Activated T-helper 1 cell treated with anti-CD3 and anti-CD28 coated beads, Interleukin-12 subunit alpha, Interleukin-12 subunit beta, Interleukin-2, Interleukin-4 antibody, amounts not matched to agents 30 ng/mL and 10 ng/mL and 1 ng/mL, durations not matched to agents 14 hours and 24 hours and 36 hours (primary cell): Measurements from ENCODE around the gene SPACA4. TPM values are rescaled to one million over a fixed set of nuclear protein-coding genes. Genes with fewer than 3 reads are reported as not detected.
A peak's percentile ranks its signal among the peaks of the same experiment; 100 is the strongest.

Experiments
- DNase-seq: peaks from one replicate; pipeline ENCODE4 v3.0.0; 2021; ENCODE audit warnings: low spot score
- H3K27ac Mint-ChIP-seq: one replicate; pipeline ENCODE4 v1.8.0; 2021; ENCODE audit warnings: mild to moderate bottlenecking, mixed read lengths
- H3K27me3 Mint-ChIP-seq: one replicate; pipeline ENCODE4 v1.8.0; 2022; ENCODE audit warnings: mild to moderate bottlenecking, moderate library complexity, mixed read lengths; ENCODE audit not compliant: insufficient read depth
- H3K36me3 Mint-ChIP-seq: one replicate; pipeline ENCODE4 v1.8.0; 2021; ENCODE audit warnings: low read depth, mixed read lengths
- H3K4me1 Mint-ChIP-seq: one replicate; pipeline ENCODE4 v1.8.0; 2021; ENCODE audit warnings: low read depth, mixed read lengths
- H3K4me3 Mint-ChIP-seq: one replicate; pipeline ENCODE4 v1.8.0; 2021; ENCODE audit warnings: mild to moderate bottlenecking, moderate library complexity, mixed read lengths
- H3K9me3 Mint-ChIP-seq: one replicate; pipeline ENCODE4 v1.8.0; 2021; ENCODE audit warnings: mixed read lengths
- intact Hi-C: fragments of 100-400 bp; cut with micrococcal nuclease; formaldehyde crosslinking; loops from one replicate; pipeline ENCODE4 v1.15.1; 2024
- total RNA-seq: library from RNA; stranded (reverse); gene quantifications from 2 replicates; pipeline ENCODE4 v1.2.3, GENCODE V29; 2022

Gene SPACA4
- total RNA-seq, 1 donor from 2014 or later: not detected

DNA sequence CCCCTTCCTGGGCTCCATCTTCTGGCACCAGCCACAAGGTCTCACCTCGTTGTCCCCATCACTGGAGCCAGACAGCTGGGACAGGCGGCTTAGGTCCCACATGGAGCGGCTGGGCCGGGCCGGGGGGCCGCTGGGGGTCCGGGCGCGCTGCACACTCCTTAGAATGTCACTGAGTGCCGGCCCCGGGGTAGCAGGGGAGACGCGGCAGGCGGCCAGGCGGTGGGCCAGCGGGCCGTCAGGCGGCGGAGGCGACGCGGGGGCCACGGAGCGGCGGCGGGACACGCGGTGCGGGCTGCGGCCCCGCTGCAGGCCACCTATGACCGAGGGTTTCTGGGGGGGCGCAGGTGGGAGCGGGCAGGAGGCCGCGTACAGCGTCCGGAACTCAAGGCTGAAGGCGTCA, 3.1 kb upstream of the SPACA4 start:
- no peaks in the 10 kb centered on the region for H3K27me3 Mint-ChIP-seq
- H3K36me3 Mint-ChIP-seq: no peaks in the 10 kb centered on the region
- H3K27ac Mint-ChIP-seq: no peak overlapping the region
- H3K4me1 Mint-ChIP-seq: no peaks in the 10 kb centered on the region
- no peaks in the 10 kb centered on the region for H3K9me3 Mint-ChIP-seq
- DNase-seq: no peak
- H3K4me3 Mint-ChIP-seq: no peak overlapping the region
- intact Hi-C loops: no loop called here

- H3K27me3 Mint-ChIP-seq: no peaks in the 10 kb centered on the region
- H3K4me3 Mint-ChIP-seq: no peak overlapping the region
- intact Hi-C loops: no loop called here
- DNase-seq: no peak
- no peak overlapping the region for H3K27ac Mint-ChIP-seq
- H3K36me3 Mint-ChIP-seq: peaks cover under 1% of the 10 kb centered on the region
- no peaks in the 10 kb centered on the region for H3K9me3 Mint-ChIP-seq
- no peaks in the 10 kb centered on the region for H3K4me1 Mint-ChIP-seq
Observed at GRCh38 chr19:48603850-48604249, 2.7 kb upstream of the SPACA4 start.

GRCh38 chr19:48607359-48607755, 815 bp downstream of the SPACA4 start:
- no peaks in the 10 kb centered on the region for H3K27me3 Mint-ChIP-seq
- no peak for DNase-seq
- peaks cover 2% of the 10 kb centered on the region for H3K36me3 Mint-ChIP-seq
- H3K9me3 Mint-ChIP-seq: no peaks in the 10 kb centered on the region
- no peak overlapping the region for H3K27ac Mint-ChIP-seq
- intact Hi-C loops: no loop called here
- H3K4me3 Mint-ChIP-seq: no peak overlapping the region
- no peaks in the 10 kb centered on the region for H3K4me1 Mint-ChIP-seq

DNA sequence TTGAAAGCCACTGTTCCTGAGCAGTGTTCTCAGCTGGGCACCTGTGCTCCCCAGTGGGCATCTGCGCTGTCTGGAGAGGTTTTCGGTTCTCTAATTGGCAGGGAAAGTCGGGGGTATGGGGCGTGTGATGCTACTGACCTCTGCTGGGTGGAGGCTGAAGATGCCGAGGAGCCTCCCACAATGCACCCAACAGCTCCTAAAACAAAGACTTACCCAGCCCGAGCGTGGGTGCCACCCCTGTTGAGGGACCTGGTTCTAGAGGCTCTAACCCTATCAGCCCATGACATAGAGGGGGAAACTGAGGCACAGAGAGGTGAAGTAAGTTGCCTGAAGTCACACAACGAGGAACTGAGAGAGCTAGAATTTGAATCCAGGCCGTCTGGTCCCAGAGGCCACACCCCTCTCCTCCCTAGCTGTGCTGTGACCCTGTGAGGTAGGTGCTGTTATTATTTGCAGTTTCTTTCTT, 2.3 kb downstream of the SPACA4 start:
- Mint-ChIP-seq H3K27me3 (no peaks in the 10 kb centered on the region), H3K4me3 (no peak overlapping the region), H3K27ac (no peak overlapping the region)

GRCh38 chr19:48609571-48610108, 3.1 kb downstream of the SPACA4 start:
- intact Hi-C loops: no loop called here
- no peaks in the 10 kb centered on the region for H3K4me1 Mint-ChIP-seq

More for the DNA sequence above, 2.3 kb downstream of the SPACA4 start:
- intact Hi-C loops: loop anchor here (1.0 kb wide), 2 partner anchors 103 to 119 kb away; no protein-coding TSS in a partner anchor
- peak; percentile 40 for DNase-seq
- Mint-ChIP-seq H3K4me1 (no peaks in the 10 kb centered on the region), H3K36me3 (peaks cover 4% of the 10 kb centered on the region), H3K9me3 (no peaks in the 10 kb centered on the region)

GRCh38 chr19:48611872-48612271, 5.3 kb downstream of the SPACA4 start:
- Mint-ChIP-seq H3K4me3 (no peak overlapping the region), H3K36me3 (peaks cover 21% of the 10 kb centered on the region), H3K4me1 (peaks cover 8% of the 10 kb centered on the region), H3K27ac (no peak overlapping the region), H3K27me3 (no peaks in the 10 kb centered on the region), H3K9me3 (no peaks in the 10 kb centered on the region)
- DNase-seq: no peak
- intact Hi-C loops: no loop called here

More at GRCh38 chr19:48609571-48610108, 3.1 kb downstream of the SPACA4 start:
- Mint-ChIP-seq H3K27ac (no peak overlapping the region), H3K9me3 (no peaks in the 10 kb centered on the region), H3K27me3 (no peaks in the 10 kb centered on the region), H3K36me3 (peaks cover 4% of the 10 kb centered on the region), H3K4me3 (no peak overlapping the region)
- DNase-seq: no peak

GRCh38 chr19:48613024-48613851, 6.7 kb downstream of the SPACA4 start:
- intact Hi-C loops: no loop called here
- no peak overlapping the region for H3K27ac Mint-ChIP-seq
- DNase-seq: no peak
- peaks cover 18% of the 10 kb centered on the region for H3K4me1 Mint-ChIP-seq
- H3K9me3 Mint-ChIP-seq: no peaks in the 10 kb centered on the region
- no peak overlapping the region for H3K4me3 Mint-ChIP-seq
- peaks cover 35% of the 10 kb centered on the region for H3K36me3 Mint-ChIP-seq
- no peaks in the 10 kb centered on the region for H3K27me3 Mint-ChIP-seq

DNA sequence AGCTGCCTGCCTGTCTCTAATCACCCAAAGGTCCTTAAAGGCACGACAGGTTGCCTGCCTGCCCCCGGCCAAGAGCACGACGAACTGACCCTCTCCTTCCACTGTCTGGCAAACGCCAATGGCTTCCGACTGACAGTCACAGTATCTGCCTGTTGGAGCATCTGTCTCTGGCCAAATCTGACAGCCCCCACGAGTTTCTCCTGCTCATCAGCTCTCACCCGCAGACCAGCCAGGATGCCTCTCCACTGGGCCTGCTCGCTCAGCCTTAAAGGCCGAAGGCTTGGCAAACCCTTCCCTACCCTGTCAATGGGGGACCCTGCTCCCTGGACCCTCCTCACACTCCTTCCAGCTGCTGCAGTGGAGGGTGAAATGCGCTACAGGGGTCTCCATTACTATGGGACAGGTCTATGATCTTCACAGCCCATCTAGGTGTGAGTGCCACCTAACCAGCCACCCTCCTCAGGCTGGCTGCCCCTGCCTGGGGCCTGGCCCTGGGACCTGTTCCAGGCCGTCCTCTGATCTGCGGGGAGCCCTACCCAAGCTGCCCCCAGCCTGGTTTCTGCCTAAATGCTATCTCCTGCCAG, 7.4 kb downstream of the SPACA4 start:
- no peak for DNase-seq
- Mint-ChIP-seq H3K9me3 (no peaks in the 10 kb centered on the region), H3K4me1 (peaks cover 23% of the 10 kb centered on the region), H3K4me3 (no peak overlapping the region), H3K27ac (no peak overlapping the region), H3K27me3 (no peaks in the 10 kb centered on the region), H3K36me3 (peaks cover 40% of the 10 kb centered on the region)
- intact Hi-C loops: no loop called here

GRCh38 chr19:48614436-48615230, 8.1 kb downstream of the SPACA4 start, which contains the start of gene FAM83E:
TSS of gene FAM83E (minus strand) at chr19:48615076. CDS start at chr19:48613372, 1,704 bp downstream.
- no peak for DNase-seq
- intact Hi-C loops: no loop called here
- peak within 1 kb of the TSS; percentile 61 for H3K27ac Mint-ChIP-seq

GRCh38 chr19:48615231-48616040, 8.9 kb downstream of the SPACA4 start:
- H3K36me3 Mint-ChIP-seq: peaks cover 44% of the 10 kb centered on the region
- H3K4me1 Mint-ChIP-seq: peaks cover 35% of the 10 kb centered on the region
- no peaks in the 10 kb centered on the region for H3K9me3 Mint-ChIP-seq
- no peaks in the 10 kb centered on the region for H3K27me3 Mint-ChIP-seq
- intact Hi-C loops: no loop called here
- H3K4me3 Mint-ChIP-seq: peak overlapping the region; percentile 99
- peak overlapping the region; percentile 61 for H3K27ac Mint-ChIP-seq
- no peak for DNase-seq

More at GRCh38 chr19:48614436-48615230, 8.1 kb downstream of the SPACA4 start, which contains the start of gene FAM83E:
- peak within 1 kb of the TSS; percentile 99 for H3K4me3 Mint-ChIP-seq
- H3K36me3 Mint-ChIP-seq: peaks cover 42% of the 10 kb centered on the region
- peaks cover 27% of the 10 kb centered on the region for H3K4me1 Mint-ChIP-seq
- no peaks in the 10 kb centered on the region for H3K9me3 Mint-ChIP-seq
- H3K27me3 Mint-ChIP-seq: no peaks in the 10 kb centered on the region

DNA sequence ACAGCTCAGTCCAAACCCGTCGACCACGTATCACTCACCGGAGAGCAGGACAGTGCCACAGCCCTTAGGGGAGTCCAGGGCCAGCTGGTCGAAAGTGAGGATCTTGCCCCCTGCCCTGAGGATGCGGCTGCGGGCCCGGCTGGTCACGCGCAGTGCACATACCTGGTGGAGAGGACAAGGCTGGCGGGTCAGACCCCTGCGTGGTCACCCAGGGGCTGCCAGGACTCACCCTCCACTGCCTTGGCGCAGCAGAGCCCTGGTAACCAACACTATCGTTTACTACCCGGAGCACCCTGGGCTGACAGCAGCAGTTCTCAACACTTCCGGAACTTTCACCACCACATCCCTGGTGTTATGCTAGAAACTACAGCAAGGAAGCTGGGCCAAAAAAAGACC, 9.5 kb downstream of the SPACA4 start:
- Mint-ChIP-seq H3K4me1 (peaks cover 35% of the 10 kb centered on the region), H3K9me3 (no peaks in the 10 kb centered on the region), H3K36me3 (peaks cover 44% of the 10 kb centered on the region), H3K27ac (peak overlapping the region; percentile 55), H3K4me3 (peak overlapping the region; percentile 99), H3K27me3 (no peaks in the 10 kb centered on the region)
- intact Hi-C loops: no loop called here
- DNase-seq: no peak
